ENCODE data around the gene TEKT5. TPM values are rescaled to one million over a fixed set of nuclear protein-coding genes. Genes with fewer than 3 reads are reported as not detected.

Gene TEKT5
- total RNA-seq, 1 donor from 2014 or later, result not detected

- intact Hi-C loops (cut with micrococcal nuclease), result loop anchor here (5.0 kb wide), 1 partner anchor 253 kb away; no protein-coding TSS in a partner anchor
- Mint-ChIP-seq H3K27me3 (ENCODE audit: low read depth) (peaks cover 4% of the 10 kb centered on the region), H3K36me3 (ENCODE audit: low read depth) (no peaks in the 10 kb centered on the region), H3K9me3 (no peaks in the 10 kb centered on the region), H3K27ac (no peak overlapping the region), H3K4me1 (ENCODE audit: low read depth) (no peaks in the 10 kb centered on the region), H3K4me3 (ENCODE audit: low read depth) (no peak overlapping the region)
- DNase-seq (ENCODE audit: low spot score), result no peak
Observed at GRCh38 chr16:10664720-10665126, 30.0 kb downstream of the TEKT5 start.

GRCh38 chr16:10663744-10664143 is 31.0 kb downstream of the TEKT5 start:
- H3K4me3 Mint-ChIP-seq (ENCODE audit: low read depth), result no peak overlapping the region
- intact Hi-C loops (cut with micrococcal nuclease), result no loop called here
- H3K9me3 Mint-ChIP-seq, result no peaks in the 10 kb centered on the region
- no peaks in the 10 kb centered on the region for H3K4me1 Mint-ChIP-seq (ENCODE audit: low read depth)
- DNase-seq (ENCODE audit: low spot score), result no peak
- H3K27ac Mint-ChIP-seq, result no peak overlapping the region
- no peaks in the 10 kb centered on the region for H3K36me3 Mint-ChIP-seq (ENCODE audit: low read depth)
- H3K27me3 Mint-ChIP-seq (ENCODE audit: low read depth), result peaks cover 4% of the 10 kb centered on the region

- no peak overlapping the region for H3K27ac Mint-ChIP-seq
- intact Hi-C loops (cut with micrococcal nuclease), result no loop called here
- H3K36me3 Mint-ChIP-seq (ENCODE audit: low read depth), result no peaks in the 10 kb centered on the region
- no peak for DNase-seq (ENCODE audit: low spot score)
- no peaks in the 10 kb centered on the region for H3K4me1 Mint-ChIP-seq (ENCODE audit: low read depth)
- H3K27me3 Mint-ChIP-seq (ENCODE audit: low read depth), result peaks cover 4% of the 10 kb centered on the region
- H3K9me3 Mint-ChIP-seq, result no peaks in the 10 kb centered on the region
- H3K4me3 Mint-ChIP-seq (ENCODE audit: low read depth), result no peak overlapping the region
Observed at GRCh38 chr16:10663146-10663545, 31.6 kb downstream of the TEKT5 start.

GRCh38 chr16:10662212-10662611 is 32.5 kb downstream of the TEKT5 start:
- no peaks in the 10 kb centered on the region for H3K36me3 Mint-ChIP-seq (ENCODE audit: low read depth)
- no peak overlapping the region for H3K4me3 Mint-ChIP-seq (ENCODE audit: low read depth)
- H3K4me1 Mint-ChIP-seq (ENCODE audit: low read depth), result no peaks in the 10 kb centered on the region
- intact Hi-C loops (cut with micrococcal nuclease), result no loop called here
- H3K27me3 Mint-ChIP-seq (ENCODE audit: low read depth), result peaks cover 4% of the 10 kb centered on the region
- no peak for DNase-seq (ENCODE audit: low spot score)
- H3K27ac Mint-ChIP-seq, result no peak overlapping the region
- no peaks in the 10 kb centered on the region for H3K9me3 Mint-ChIP-seq

- H3K4me3 Mint-ChIP-seq (ENCODE audit: low read depth), result no peak overlapping the region
- H3K36me3 Mint-ChIP-seq (ENCODE audit: low read depth), result no peaks in the 10 kb centered on the region
- no peak for DNase-seq (ENCODE audit: low spot score)
- intact Hi-C loops (cut with micrococcal nuclease), result no loop called here
- H3K4me1 Mint-ChIP-seq (ENCODE audit: low read depth), result no peaks in the 10 kb centered on the region
- H3K9me3 Mint-ChIP-seq, result no peaks in the 10 kb centered on the region
- H3K27me3 Mint-ChIP-seq (ENCODE audit: low read depth), result peaks cover 4% of the 10 kb centered on the region
- H3K27ac Mint-ChIP-seq, result no peak overlapping the region
Observed at GRCh38 chr16:10661737-10662136, 33.0 kb downstream of the TEKT5 start.

GRCh38 chr16:10660950-10661635 is 33.6 kb downstream of the TEKT5 start:
- no peaks in the 10 kb centered on the region for H3K36me3 Mint-ChIP-seq (ENCODE audit: low read depth)
- intact Hi-C loops (cut with micrococcal nuclease), result no loop called here
- no peak overlapping the region for H3K27ac Mint-ChIP-seq
- no peaks in the 10 kb centered on the region for H3K4me1 Mint-ChIP-seq (ENCODE audit: low read depth)
- H3K27me3 Mint-ChIP-seq (ENCODE audit: low read depth), result peaks cover 4% of the 10 kb centered on the region
- no peak overlapping the region for H3K4me3 Mint-ChIP-seq (ENCODE audit: low read depth)
- DNase-seq (ENCODE audit: low spot score), result no peak
- H3K9me3 Mint-ChIP-seq, result no peaks in the 10 kb centered on the region

- no peak overlapping the region for H3K27ac Mint-ChIP-seq
Observed at GRCh38 chr16:10658943-10659342, 35.8 kb downstream of the TEKT5 start.

GRCh38 chr16:10657925-10658324 is 36.8 kb downstream of the TEKT5 start:
- no peaks in the 10 kb centered on the region for H3K4me1 Mint-ChIP-seq (ENCODE audit: low read depth)
- H3K4me3 Mint-ChIP-seq (ENCODE audit: low read depth), result no peak overlapping the region
- H3K9me3 Mint-ChIP-seq, result no peaks in the 10 kb centered on the region
- no peak for DNase-seq (ENCODE audit: low spot score)
- intact Hi-C loops (cut with micrococcal nuclease), result no loop called here
- H3K36me3 Mint-ChIP-seq (ENCODE audit: low read depth), result no peaks in the 10 kb centered on the region
- no peak overlapping the region for H3K27ac Mint-ChIP-seq
- peaks cover 3% of the 10 kb centered on the region for H3K27me3 Mint-ChIP-seq (ENCODE audit: low read depth)

More at GRCh38 chr16:10658943-10659342, 35.8 kb downstream of the TEKT5 start:
- H3K27me3 Mint-ChIP-seq (ENCODE audit: low read depth), result peaks cover 3% of the 10 kb centered on the region
- intact Hi-C loops (cut with micrococcal nuclease), result no loop called here
- no peaks in the 10 kb centered on the region for H3K9me3 Mint-ChIP-seq
- no peak for DNase-seq (ENCODE audit: low spot score)
- no peaks in the 10 kb centered on the region for H3K36me3 Mint-ChIP-seq (ENCODE audit: low read depth)
- H3K4me1 Mint-ChIP-seq (ENCODE audit: low read depth), result no peaks in the 10 kb centered on the region
- H3K4me3 Mint-ChIP-seq (ENCODE audit: low read depth), result no peak overlapping the region

GRCh38 chr16:10656618-10657017 is 38.1 kb downstream of the TEKT5 start:
- H3K36me3 Mint-ChIP-seq (ENCODE audit: low read depth), result no peaks in the 10 kb centered on the region
- no peak for DNase-seq (ENCODE audit: low spot score)
- intact Hi-C loops (cut with micrococcal nuclease), result no loop called here
- H3K4me3 Mint-ChIP-seq (ENCODE audit: low read depth), result no peak overlapping the region
- no peak overlapping the region for H3K27ac Mint-ChIP-seq
- H3K9me3 Mint-ChIP-seq, result no peaks in the 10 kb centered on the region
- no peaks in the 10 kb centered on the region for H3K4me1 Mint-ChIP-seq (ENCODE audit: low read depth)
- H3K27me3 Mint-ChIP-seq (ENCODE audit: low read depth), result no peaks in the 10 kb centered on the region

GRCh38 chr16:10655415-10655977 is 39.2 kb downstream of the TEKT5 start:
- DNase-seq (ENCODE audit: low spot score), result no peak
- Mint-ChIP-seq H3K36me3 (ENCODE audit: low read depth) (no peaks in the 10 kb centered on the region), H3K27ac (no peak overlapping the region), H3K9me3 (no peaks in the 10 kb centered on the region), H3K4me1 (ENCODE audit: low read depth) (no peaks in the 10 kb centered on the region), H3K27me3 (ENCODE audit: low read depth) (no peaks in the 10 kb centered on the region), H3K4me3 (ENCODE audit: low read depth) (no peak overlapping the region)
- intact Hi-C loops (cut with micrococcal nuclease), result no loop called here

GRCh38 chr16:10654592-10655414 is 39.9 kb downstream of the TEKT5 start:
- Mint-ChIP-seq H3K9me3 (no peaks in the 10 kb centered on the region), H3K27me3 (ENCODE audit: low read depth) (no peaks in the 10 kb centered on the region), H3K27ac (no peak overlapping the region), H3K4me1 (ENCODE audit: low read depth) (no peaks in the 10 kb centered on the region), H3K4me3 (ENCODE audit: low read depth) (no peak overlapping the region), H3K36me3 (ENCODE audit: low read depth) (no peaks in the 10 kb centered on the region)
- no peak for DNase-seq (ENCODE audit: low spot score)
- intact Hi-C loops (cut with micrococcal nuclease), result no loop called here

- no peaks in the 10 kb centered on the region for H3K9me3 Mint-ChIP-seq
- intact Hi-C loops (cut with micrococcal nuclease), result no loop called here
- no peaks in the 10 kb centered on the region for H3K36me3 Mint-ChIP-seq (ENCODE audit: low read depth)
- no peaks in the 10 kb centered on the region for H3K4me1 Mint-ChIP-seq (ENCODE audit: low read depth)
- DNase-seq (ENCODE audit: low spot score), result no peak
- no peak overlapping the region for H3K4me3 Mint-ChIP-seq (ENCODE audit: low read depth)
- no peak overlapping the region for H3K27ac Mint-ChIP-seq
- H3K27me3 Mint-ChIP-seq (ENCODE audit: low read depth), result no peaks in the 10 kb centered on the region
Observed at GRCh38 chr16:10652730-10653590, 41.8 kb downstream of the TEKT5 start.

Measured in activated T-helper 2 cell treated with anti-CD3 and anti-CD28 coated beads, Interferon-gamma antibody, Interleukin-2, Interleukin-4, amounts not matched to agents 10 μg/mL and 5 μg/mL and 100 μg/mL, durations not matched to agents 14 hours and 24 hours and 36 hours (primary cell).